Esophagus squamous epithelium (tissue), 5 donors: ENCODE measurements around the gene C6orf163. TPM values are rescaled to one million over a fixed set of nuclear protein-coding genes. Genes with fewer than 3 reads are reported as not detected.

Experiments
- DNase-seq: peaks from one replicate; lab custom pipeline; 2025; lab: John Stamatoyannopoulos, UW
- H3K27ac ChIP-seq, 4 donors: fragments of 200-600 bp; sonication (generic); one replicate each; pipeline ENCODE4 v1.5.1; 2016 to 2019; ENCODE audit warnings: mild to moderate bottlenecking in 1 of 4
- H3K27me3 ChIP-seq, 4 donors: fragments of 200-600 bp; sonication (generic); 1 replicate in 3 of 4; 2 replicates in 1 of 4; pipeline versions ENCODE4 v1.5.1 to v1.6.0; 2017 to 2021; ENCODE audit warnings: antibody characterized with exemption in 1 of 4
- H3K36me3 ChIP-seq, 3 donors: fragments of 200-600 bp; sonication (generic); one replicate each; pipeline ENCODE4 v1.5.1; 2016 to 2019
- H3K4me1 ChIP-seq, 3 donors: fragments of 200-600 bp; sonication (generic); one replicate each; pipeline ENCODE4 v1.5.1; 2017 to 2019
- H3K4me3 ChIP-seq, 4 donors: fragments of 200-600 bp; sonication (generic); 1 replicate in 3 of 4; 2 replicates in 1 of 4; pipeline ENCODE4 v1.5.1; 2016 to 2019; ENCODE audit warnings: mild to moderate bottlenecking in 2 of 4, moderate library complexity in 1 of 4
- H3K9me3 ChIP-seq, 3 donors: fragments of 200-600 bp; sonication (generic); one replicate each; pipeline ENCODE4 v1.5.1; 2016 to 2019
- CTCF ChIP-seq, 6 experiments: fragments of 450-650 bp in 4 of 6; fragments of 200-600 bp in 2 of 6; sonication (generic) in 2 of 6; IDR thresholded peaks; one replicate each; pipeline ENCODE4 v1.5.1; 2016 to 2019; ENCODE audit warnings: antibody characterized with exemption in 6 of 6, mild to moderate bottlenecking in 4 of 6, moderate library complexity in 4 of 6
- POLR2A ChIP-seq, 4 donors: fragments of 450-650 bp; IDR thresholded peaks; one replicate each; pipeline ENCODE4 v1.6.1; 2017; ENCODE audit warnings: antibody characterized with exemption in 4 of 4, mild to moderate bottlenecking in 4 of 4, moderate library complexity in 3 of 4
- WGBS, 2 donors: methylation state at CpG; one replicate each; pipeline ENCODE4 v1.1.5; 2018; 5-methylcytosine and 5-hydroxymethylcytosine counted together
- intact Hi-C: fragments of 100-400 bp; cut with DNase I; formaldehyde crosslinking; loops from one replicate; pipeline ENCODE4 v1.15.0; 2022
- total RNA-seq, 4 donors: library from RNA; depleted of rRNA; stranded (reverse); fragments of >200 nt; gene quantifications; one replicate each; pipeline ENCODE4 v1.1.0, GENCODE V29; 2016
- donor health status: DM: yes; HTN: yes; CAD: no.

C6orf163 gene
- total RNA-seq, 4 donors from 2014 or later = 0.35 to 3.1 (median 1.2) TPM

GRCh38 chr6:87395431-87395830 is 50.8 kb downstream of the C6orf163 start:
- H3K4me3 ChIP-seq = no peak overlapping the region
- no peak overlapping the region for H3K27ac ChIP-seq
- no peaks in the 10 kb centered on the region for H3K9me3 ChIP-seq
- no peak for DNase-seq
- intact Hi-C loops = no loop called here
- H3K27me3 ChIP-seq = no peaks in the 10 kb centered on the region
- H3K36me3 ChIP-seq = no peaks in the 10 kb centered on the region
- H3K4me1 ChIP-seq = no peaks in the 10 kb centered on the region
- TF ChIP-seq CTCF (IDR thresholded peaks at IDR 0.05) (no peak), POLR2A (IDR thresholded peaks at IDR 0.05) (no peak)
- WGBS, 2 donors = 70 to 71% methylated on average over 2 of the region's 2 CpGs

GRCh38 chr6:87396595-87397392 is 52.2 kb downstream of the C6orf163 start:
- H3K27me3 ChIP-seq = no peaks in the 10 kb centered on the region
- H3K9me3 ChIP-seq = no peaks in the 10 kb centered on the region
- 68 to 70% methylated on average over 10 of the region's 10 CpGs for WGBS, 2 donors
- no peaks in the 10 kb centered on the region for H3K4me1 ChIP-seq
- intact Hi-C loops = no loop called here
- H3K36me3 ChIP-seq = no peaks in the 10 kb centered on the region
- DNase-seq = no peak
- no peak for TF ChIP-seq POLR2A (IDR thresholded peaks at IDR 0.05)
- TF ChIP-seq CTCF (IDR thresholded peaks at IDR 0.05) = no peak
- H3K4me3 ChIP-seq = no peak overlapping the region
- no peak overlapping the region for H3K27ac ChIP-seq

GRCh38 chr6:87397656-87398055 is 53.0 kb downstream of the C6orf163 start:
- H3K27me3 ChIP-seq = no peaks in the 10 kb centered on the region
- H3K36me3 ChIP-seq = no peaks in the 10 kb centered on the region
- H3K9me3 ChIP-seq = no peaks in the 10 kb centered on the region
- H3K27ac ChIP-seq = no peak overlapping the region
- TF ChIP-seq CTCF (IDR thresholded peaks at IDR 0.05) (no peak), POLR2A (IDR thresholded peaks at IDR 0.05) (no peak)
- H3K4me3 ChIP-seq = no peak overlapping the region
- intact Hi-C loops = no loop called here
- H3K4me1 ChIP-seq = no peaks in the 10 kb centered on the region
- WGBS, 2 donors = 70 to 91% methylated on average over 1 of the region's 1 CpG
- no peak for DNase-seq

GRCh38 chr6:87401832-87402231 is 57.2 kb downstream of the C6orf163 start:
- Histone ChIP-seq H3K4me3 (no peak overlapping the region), H3K36me3 (no peaks in the 10 kb centered on the region), H3K4me1 (no peaks in the 10 kb centered on the region), H3K27me3 (no peaks in the 10 kb centered on the region), H3K27ac (no peak overlapping the region), H3K9me3 (no peaks in the 10 kb centered on the region)
- TF ChIP-seq POLR2A (IDR thresholded peaks at IDR 0.05) = no peak
- TF ChIP-seq CTCF (IDR thresholded peaks at IDR 0.05) = no peak
- intact Hi-C loops = no loop called here
- no peak for DNase-seq
- whole genome bisulfite sequencing, 2 donors = 64 to 82% methylated on average over 3 of the region's 3 CpGs

GRCh38 chr6:87407561-87407900 is 62.9 kb downstream of the C6orf163 start:
- 0 to 1% methylated on average over 10 of the region's 10 CpGs for WGBS, 2 donors
- DNase-seq = no peak
- Histone ChIP-seq H3K4me1 (peaks cover 0 to 13% (median 2%) of the 10 kb centered on the region in 3 donors), H3K27me3 (no peaks in the 10 kb centered on the region), H3K27ac (peak overlapping the region; percentile 77 to 90 (median 81)), H3K9me3 (no peaks in the 10 kb centered on the region), H3K36me3 (no peaks in the 10 kb centered on the region), H3K4me3 (peak overlapping the region; percentile 71 to 98 (median 82))
- intact Hi-C loops = no loop called here
- TF ChIP-seq POLR2A (IDR thresholded peaks at IDR 0.05) (no peak), CTCF (IDR thresholded peaks at IDR 0.05) (no peak)
